NCI-H524 (cell line): ENCODE measurements around the gene CTCF.

Experiments
- DNase-seq, 2 experiments: peaks; one replicate each; lab custom pipeline; 2025; lab: John Stamatoyannopoulos, UW

CTCF gene

GRCh38 chr16:67683767-67684166 lies 121.4 kb downstream of the CTCF start:
- DNase-seq, result no peak

- no peak for DNase-seq
Observed at GRCh38 chr16:67685388-67686112, 123.2 kb downstream of the CTCF start.
